NCI-H128 (cell line): ENCODE results near the gene STARD8.
"Not testable (repeated sequence)": the region's sequence is repeated elsewhere in the genome, so short reads cannot be mapped to it uniquely, and the experiment has no call there.

Source experiments
- DNase-seq: peaks from one replicate; lab custom pipeline; 2025; ENCODE audit not compliant: unreplicated experiment; lab: John Stamatoyannopoulos, UW

STARD8 gene

GRCh38 chrX:68647156-68647957 lies at the start of gene STARD8:
STARD8 (plus strand) TSS chrX:68647666; CDS start chrX:68647883, 217 bp downstream.
- no peak for DNase-seq

GRCh38 chrX:68598841-68599240 lies 48.6 kb upstream of the STARD8 start:
- DNase-seq = no peak

- no peak for DNase-seq
Measured at GRCh38 chrX:68599256-68600152, 48.0 kb upstream of the STARD8 start.

- not testable (repeated sequence) for DNase-seq
Measured at GRCh38 chrX:68604216-68604615, 43.2 kb upstream of the STARD8 start.

- not testable (repeated sequence) for DNase-seq
Measured at GRCh38 chrX:68614733-68615132, 32.7 kb upstream of the STARD8 start.

- no peak for DNase-seq
Measured at GRCh38 chrX:68627986-68628385, 19.5 kb upstream of the STARD8 start.

GRCh38 chrX:68629936-68630335 lies 17.5 kb upstream of the STARD8 start:
- not testable (repeated sequence) for DNase-seq

GRCh38 chrX:68631336-68631735 lies 16.1 kb upstream of the STARD8 start:
- DNase-seq = no peak

GRCh38 chrX:68632491-68632890 lies 15.0 kb upstream of the STARD8 start:
- DNase-seq = no peak

GRCh38 chrX:68633981-68634380 lies 13.5 kb upstream of the STARD8 start:
- no peak for DNase-seq

GRCh38 chrX:68634649-68635227 lies 12.7 kb upstream of the STARD8 start:
- DNase-seq = no peak

GRCh38 chrX:68640661-68641060 lies 6.8 kb upstream of the STARD8 start:
- DNase-seq = no peak

- no peak for DNase-seq
Measured at GRCh38 chrX:68644861-68645260, 2.6 kb upstream of the STARD8 start.

- no peak for DNase-seq
Measured at GRCh38 chrX:68646421-68646820, 1.0 kb upstream of the STARD8 start.

GRCh38 chrX:68648960-68649359 lies 1.5 kb downstream of the STARD8 start:
- no peak for DNase-seq

GRCh38 chrX:68650491-68650890 lies 3.0 kb downstream of the STARD8 start:
- no peak for DNase-seq

GRCh38 chrX:68651110-68651509 lies 3.6 kb downstream of the STARD8 start:
- no peak for DNase-seq

- no peak for DNase-seq
Measured at GRCh38 chrX:68652326-68653170, 5.1 kb downstream of the STARD8 start.

GRCh38 chrX:68654693-68655092 lies 7.2 kb downstream of the STARD8 start:
- no peak for DNase-seq

GRCh38 chrX:68656473-68656872 lies 9.0 kb downstream of the STARD8 start:
- DNase-seq = not testable (repeated sequence)

- no peak for DNase-seq
Measured at GRCh38 chrX:68658530-68658929, 11.1 kb downstream of the STARD8 start.
